Stomach (tissue), 9 donors: ENCODE results near the gene RTTN. TPM values are rescaled to one million over a fixed set of nuclear protein-coding genes. Genes with fewer than 3 reads are reported as not detected.

Experiments used
- DNase-seq, 2 donors: peaks; one replicate each; pipeline versions ENCODE4 v3.0.0 to v3.0.0-alpha.2; 2013 to 2019
- H3K27ac ChIP-seq, 5 donors: fragments of 200-600 bp in 4 of 5; sonication (generic) in 4 of 5; one replicate each; pipeline ENCODE4 v1.5.1; 2013 to 2019; ENCODE audit warnings: mild to moderate bottlenecking in 1 of 5, moderate library complexity in 1 of 5
- H3K27me3 ChIP-seq, 3 donors: fragments of 200-600 bp; sonication (generic); one replicate each; pipeline ENCODE4 v1.5.1; 2017 to 2019; ENCODE audit warnings: mixed run types in 1 of 3
- H3K36me3 ChIP-seq, 4 donors: fragments of 200-600 bp; sonication (generic); 1 replicate in 3 of 4; 2 replicates in 1 of 4; pipeline ENCODE4 v1.5.1; 2016 to 2019
- H3K4me1 ChIP-seq, 4 donors: fragments of 200-600 bp; sonication (generic); one replicate each; pipeline ENCODE4 v1.5.1; 2016 to 2019
- H3K4me3 ChIP-seq, 4 donors: fragments of 200-600 bp; sonication (generic) in 3 of 4; one replicate each; pipeline ENCODE4 v1.5.1; 2016 to 2019; ENCODE audit warnings: mild to moderate bottlenecking in 1 of 4
- H3K9me3 ChIP-seq, 4 donors: fragments of 200-600 bp; sonication (generic); one replicate each; pipeline ENCODE4 v1.5.1; 2016 to 2019
- CTCF ChIP-seq, 7 experiments: fragments of 450-650 bp in 4 of 7; fragments of 200-600 bp in 3 of 7; sonication (generic) in 3 of 7; IDR thresholded peaks; one replicate each; pipeline ENCODE4 v1.5.1; 2016 to 2019; ENCODE audit warnings: antibody characterized with exemption in 7 of 7, control low read depth in 2 of 7, mild to moderate bottlenecking in 1 of 7
- EP300 ChIP-seq: sonication (generic); formaldehyde crosslinking; IDR thresholded peaks from one replicate; pipeline ENCODE4 v1.6.1; 2017; ENCODE audit warnings: antibody characterized with exemption
- POLR2A ChIP-seq, 4 donors: fragments of 450-650 bp; IDR thresholded peaks; one replicate each; pipeline ENCODE4 v1.6.1; 2016; ENCODE audit warnings: antibody characterized with exemption in 4 of 4, control low read depth in 2 of 4, mild to moderate bottlenecking in 1 of 4, moderate library complexity in 1 of 4
- POLR2AphosphoS5 ChIP-seq, 3 donors: sonication (generic); formaldehyde crosslinking; IDR thresholded peaks; one replicate each; pipeline ENCODE4 v1.6.1; 2016; ENCODE audit warnings: antibody characterized with exemption in 3 of 3
- WGBS, 5 donors: extraction: QIAGEN DNeasy Blood & Tissue Kit in 3 of 5; methylation state at CpG; one replicate each; pipeline versions ENCODE4 v1.1.5 to v1.1.7; 2013 to 2018; 5-methylcytosine and 5-hydroxymethylcytosine counted together
- intact Hi-C: fragments of 100-400 bp; cut with DNase I; formaldehyde crosslinking; loops from one replicate; pipeline ENCODE4 v1.15.1; 2023; ENCODE audit warnings: low total_unique reads
- polyA plus RNA-seq, 3 donors: library from polyadenylated mRNA; stranded (reverse); fragments of 200-250 nt; gene quantifications; one replicate each; pipeline ENCODE4 v1.2.3, GENCODE V29; 2013
- total RNA-seq, 5 donors: library from RNA; depleted of rRNA; stranded (reverse); fragments of >200 nt; gene quantifications; one replicate each; pipeline versions ENCODE4 v1.1.0 to v1.2.3, GENCODE V29; 2014 to 2016
- donor health status: healthy with polysubstance abuse.
- donor health status: Bipolar disorder and iron deficiency.
- donor health status: healthy.

Gene RTTN
- total and polyA plus RNA-seq, 8 donors: 2.1 to 52.1 (median 10.2) TPM

DNA sequence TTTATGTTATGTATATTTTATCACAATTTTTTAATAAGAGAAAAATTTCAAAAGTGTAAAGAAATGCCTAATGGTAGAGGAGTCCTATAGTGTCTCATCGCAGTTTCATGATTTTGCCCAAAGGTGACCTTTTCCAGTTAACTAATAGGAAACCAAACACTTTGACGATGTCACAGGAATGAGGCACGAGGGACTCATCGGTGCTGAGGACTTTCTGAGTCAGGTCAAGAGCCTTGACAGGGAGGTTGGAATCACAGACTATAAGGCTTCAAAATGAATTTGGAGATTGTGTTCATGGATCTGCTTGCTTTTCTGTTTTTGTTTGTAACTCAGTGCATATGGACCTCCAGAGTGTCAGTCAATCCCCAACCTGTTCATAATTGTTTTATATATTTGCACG is 15.1 kb upstream of the RTTN start:
- Histone ChIP-seq H3K27me3 (peaks cover 0 to 8% (median 0%) of the 10 kb centered on the region in 3 donors), H3K27ac (no peak overlapping the region), H3K9me3 (no peaks in the 10 kb centered on the region), H3K4me3 (no peak overlapping the region), H3K36me3 (no peaks in the 10 kb centered on the region), H3K4me1 (peaks cover 0 to 7% (median 0%) of the 10 kb centered on the region in 4 donors)
- DNase-seq: no peak
- WGBS, 5 donors: 84 to 92% (median 91%) methylated on average over 5 of the region's 5 CpGs
- TF ChIP-seq EP300 (no peak), POLR2A (IDR thresholded peaks at IDR 0.05) (no peak), CTCF (IDR thresholded peaks at IDR 0.05) (no peak), POLR2AphosphoS5 (IDR thresholded peaks at IDR 0.05) (no peak)
- intact Hi-C loops: no loop called here

GRCh38 chr18:70219688-70220087 is 14.2 kb upstream of the RTTN start:
- no peaks in the 10 kb centered on the region for H3K36me3 ChIP-seq
- H3K27me3 ChIP-seq: peaks cover 0 to 8% (median 0%) of the 10 kb centered on the region in 3 donors
- H3K27ac ChIP-seq: no peak overlapping the region
- no peak overlapping the region for H3K4me3 ChIP-seq
- no peaks in the 10 kb centered on the region for H3K9me3 ChIP-seq
- intact Hi-C loops: no loop called here
- peaks cover 0 to 7% (median 0%) of the 10 kb centered on the region in 4 donors for H3K4me1 ChIP-seq
- TF ChIP-seq POLR2AphosphoS5 (IDR thresholded peaks at IDR 0.05) (no peak), POLR2A (IDR thresholded peaks at IDR 0.05) (no peak), EP300 (no peak), CTCF (IDR thresholded peaks at IDR 0.05) (no peak)
- DNase-seq: no peak
- 93 to 98% (median 96%) methylated on average over 4 of the region's 4 CpGs for WGBS, 5 donors

DNA sequence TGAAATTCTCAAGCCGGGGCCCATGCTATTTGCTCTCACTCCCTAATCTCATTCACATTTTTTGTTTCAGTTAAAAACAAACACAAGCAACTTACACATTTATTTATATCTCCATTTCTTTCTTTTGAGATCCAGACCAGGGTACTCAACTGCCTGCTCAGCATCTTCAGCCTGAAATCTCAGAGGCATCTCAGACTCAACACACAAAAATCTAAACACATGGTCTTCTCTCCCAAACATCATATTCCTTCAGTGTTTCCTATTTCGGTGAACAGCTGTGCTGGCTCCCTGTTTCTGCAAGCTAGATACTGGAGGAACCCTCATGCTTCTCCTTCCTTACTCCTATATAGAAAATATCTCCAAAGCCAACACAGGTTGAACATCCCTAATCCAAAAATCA is 11.3 kb upstream of the RTTN start:
- H3K27me3 ChIP-seq: peaks cover 0 to 8% (median 0%) of the 10 kb centered on the region in 3 donors
- intact Hi-C loops: no loop called here
- no peak for DNase-seq
- peaks cover 0 to 6% (median 0%) of the 10 kb centered on the region in 4 donors for H3K4me1 ChIP-seq
- WGBS, 5 donors: 49 to 69% (median 63%) methylated on average over 2 of the region's 2 CpGs
- H3K9me3 ChIP-seq: no peaks in the 10 kb centered on the region
- no peak overlapping the region for H3K4me3 ChIP-seq
- no peak overlapping the region for H3K27ac ChIP-seq
- TF ChIP-seq POLR2AphosphoS5 (IDR thresholded peaks at IDR 0.05) (no peak), POLR2A (IDR thresholded peaks at IDR 0.05) (no peak), EP300 (no peak), CTCF (IDR thresholded peaks at IDR 0.05) (no peak)
- no peaks in the 10 kb centered on the region for H3K36me3 ChIP-seq

DNA sequence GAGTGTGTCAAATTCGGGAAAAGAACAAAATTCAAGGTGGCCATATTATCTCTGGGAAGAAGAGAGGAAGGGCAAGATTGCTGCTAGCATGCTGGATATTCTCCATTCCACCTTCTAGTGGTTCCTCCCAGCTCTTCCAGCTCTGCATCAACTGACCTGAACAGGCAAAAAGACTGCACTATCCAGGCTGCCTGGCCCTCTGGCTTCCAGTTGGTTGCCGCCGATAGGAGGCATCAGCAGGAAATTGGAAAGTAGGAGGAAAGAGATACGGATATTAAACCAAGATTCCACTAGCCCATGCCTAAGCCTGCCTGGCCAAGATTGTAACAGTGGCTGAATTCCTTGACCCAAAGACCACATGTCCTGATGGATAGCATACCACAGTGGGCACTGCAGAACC is 1.7 kb upstream of the RTTN start:
- Histone ChIP-seq H3K36me3 (no peaks in the 10 kb centered on the region), H3K27me3 (no peaks in the 10 kb centered on the region), H3K9me3 (no peaks in the 10 kb centered on the region), H3K27ac (no peak overlapping the region), H3K4me3 (no peak overlapping the region), H3K4me1 (peaks cover 6 to 25% (median 18%) of the 10 kb centered on the region in 4 donors)
- 85 to 91% (median 91%) methylated on average over 4 of the region's 4 CpGs for WGBS, 5 donors
- intact Hi-C loops: loop anchor here (5.0 to 10.0 kb wide), 2 partner anchors 88 to 230 kb away; no protein-coding TSS in a partner anchor
- TF ChIP-seq CTCF (IDR thresholded peaks at IDR 0.05) (no peak), POLR2A (IDR thresholded peaks at IDR 0.05) (no peak), POLR2AphosphoS5 (IDR thresholded peaks at IDR 0.05) (no peak), EP300 (no peak)
- DNase-seq: no peak
